Activated CD4-positive, CD25-positive, alpha-beta regulatory T cell treated with anti-CD3 and anti-CD28 coated beads, Interleukin-2, amount 50 U/mL, for 24 hours (primary cell): Measurements from ENCODE around the gene IRF2.
"Not testable (repeated sequence)": the region's sequence is repeated elsewhere in the genome, so short reads cannot be mapped to it uniquely, and the experiment has no call there.

Experiments used
- ATAC-seq, 2 donors: fragments of 150-1000 bp; cut with Tn5 transposase; one replicate each; pipeline ENCODE4 v1.10.0; 2021; ENCODE audit warnings: mild to moderate bottlenecking in 1 of 2, moderate library complexity in 1 of 2

The IRF2 gene

DNA sequence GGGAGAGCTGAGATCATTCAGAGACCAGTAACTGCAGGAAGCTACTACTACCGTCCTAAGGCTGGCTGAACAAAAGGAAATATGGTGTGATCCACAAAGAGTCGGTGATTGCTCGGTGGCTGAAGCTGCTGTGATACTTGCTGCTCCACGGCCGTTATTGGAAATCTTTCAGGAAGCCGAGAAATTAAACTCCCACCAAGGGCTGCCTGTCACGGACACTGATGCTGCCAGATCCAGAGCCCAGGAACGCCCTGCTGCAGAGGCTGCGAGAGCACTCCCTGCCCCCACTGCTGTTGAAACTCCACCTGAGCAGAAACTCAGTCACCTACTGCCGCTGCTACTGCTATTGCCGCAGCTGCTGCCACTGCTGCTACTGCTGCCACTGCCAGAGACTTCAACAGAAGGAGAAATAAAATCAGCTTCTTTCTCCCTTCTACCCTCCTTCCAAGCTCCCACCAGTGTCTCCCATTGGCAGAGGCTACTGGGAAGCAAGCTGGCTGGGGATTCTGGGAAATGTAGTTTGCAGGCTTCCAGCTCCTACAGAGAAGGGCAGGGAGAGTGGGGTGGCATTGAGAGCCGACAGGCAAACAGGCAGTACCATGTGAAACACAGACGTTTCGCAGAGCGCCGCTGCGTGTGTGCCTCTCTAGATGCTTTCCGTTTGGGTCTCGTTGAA, 130.7 kb downstream of the IRF2 start:
- ATAC-seq: peak; percentile 80 to 81

DNA sequence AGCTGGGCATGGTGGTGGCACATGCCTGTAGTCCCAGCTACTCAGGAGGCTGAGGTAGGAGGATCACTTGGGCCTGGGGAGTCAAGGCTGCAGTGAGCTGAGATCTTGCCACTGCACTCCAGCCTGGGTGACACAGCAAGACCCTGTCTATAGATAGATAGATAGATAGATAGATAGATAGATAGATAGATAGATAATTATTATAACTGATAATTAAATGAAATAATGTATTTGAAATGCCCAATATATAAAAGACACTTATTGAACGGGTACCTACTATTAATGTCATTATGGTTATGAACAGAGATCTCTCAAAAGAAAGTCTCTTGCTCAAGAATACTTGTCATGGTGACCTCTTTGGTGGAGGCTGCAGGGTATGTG, 131.5 kb downstream of the IRF2 start:
- ATAC-seq: not testable (repeated sequence)

DNA sequence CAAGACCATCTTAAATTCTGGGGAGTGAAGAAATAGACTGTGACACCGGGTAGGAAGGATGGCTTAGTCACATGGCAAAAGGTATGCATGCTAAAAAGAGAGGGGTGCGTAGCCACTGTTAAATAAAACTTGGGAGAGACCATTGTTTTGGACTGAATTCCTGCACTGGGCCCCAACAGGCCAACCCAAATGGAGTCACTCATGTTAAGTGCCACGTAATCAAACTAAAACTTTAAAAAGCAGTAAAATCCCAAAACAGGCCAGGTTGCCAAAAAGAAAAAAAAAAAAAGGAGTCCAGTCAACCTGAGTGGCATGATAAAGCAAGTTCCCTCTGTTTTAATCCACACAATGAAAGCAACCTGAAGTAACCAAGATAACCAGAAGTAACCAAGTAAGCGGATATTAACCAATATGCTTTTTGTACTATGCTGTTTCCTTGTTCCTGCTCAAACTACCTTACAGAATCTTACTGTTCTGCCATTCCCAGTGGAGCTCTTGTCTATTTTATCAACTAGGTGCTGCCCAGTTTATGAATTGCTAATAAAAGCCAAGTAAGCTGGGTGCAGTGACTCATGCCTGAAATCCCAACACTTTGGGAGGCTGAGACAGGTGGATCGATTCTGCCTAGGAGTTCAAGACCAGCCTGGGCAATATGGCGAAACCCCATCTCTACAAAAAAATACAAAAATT, 132.0 kb downstream of the IRF2 start:
- no peak for ATAC-seq

GRCh38 chr4:184339398-184340193, 134.8 kb downstream of the IRF2 start:
- not testable (repeated sequence) for ATAC-seq

GRCh38 chr4:184337907-184338306, 136.4 kb downstream of the IRF2 start:
- ATAC-seq: no peak
